ENCODE data around the gene TBX5.

Gene TBX5

DNA sequence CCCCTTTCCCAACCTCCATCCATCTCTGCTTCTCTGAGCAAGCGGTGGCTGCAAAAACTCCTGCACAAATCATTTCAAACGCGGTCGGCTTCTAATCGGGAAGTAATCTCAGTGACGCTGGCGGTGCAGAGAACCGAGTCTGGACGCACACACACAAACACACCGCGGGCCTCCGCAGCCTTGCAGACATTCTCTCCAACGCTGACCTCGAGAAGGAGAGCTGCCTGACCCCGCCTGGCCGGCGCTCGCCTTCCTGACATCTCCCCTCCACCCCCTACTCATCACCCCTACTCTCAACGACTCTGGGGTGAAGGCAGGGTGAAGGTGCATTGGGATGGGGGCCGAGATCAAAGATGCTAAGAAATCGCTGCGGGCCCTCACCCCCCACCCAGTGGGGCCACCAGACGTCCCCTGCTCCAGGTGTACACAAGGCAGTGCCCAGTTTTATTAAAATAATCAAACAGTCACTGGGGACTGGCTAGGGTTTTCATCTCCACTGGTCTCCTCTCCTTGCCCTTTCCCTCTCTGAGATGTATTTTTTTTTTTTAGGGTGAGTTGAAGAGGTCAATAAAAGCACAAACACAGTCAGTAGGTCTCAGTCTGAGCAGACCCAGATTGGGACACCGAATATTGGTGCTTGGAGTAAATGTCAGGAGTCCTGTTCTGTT is 506 bp upstream of the TBX5 start:
- TF ChIP-seq GATA1 (IDR thresholded peaks at IDR 0.05; ENCODE audit: low read depth, low read length), result no peak
- TF ChIP-seq POLR2A (IDR thresholded peaks at IDR 0.05; ENCODE audit: low read length), result no peak
- DNase-seq, result no peak

DNA sequence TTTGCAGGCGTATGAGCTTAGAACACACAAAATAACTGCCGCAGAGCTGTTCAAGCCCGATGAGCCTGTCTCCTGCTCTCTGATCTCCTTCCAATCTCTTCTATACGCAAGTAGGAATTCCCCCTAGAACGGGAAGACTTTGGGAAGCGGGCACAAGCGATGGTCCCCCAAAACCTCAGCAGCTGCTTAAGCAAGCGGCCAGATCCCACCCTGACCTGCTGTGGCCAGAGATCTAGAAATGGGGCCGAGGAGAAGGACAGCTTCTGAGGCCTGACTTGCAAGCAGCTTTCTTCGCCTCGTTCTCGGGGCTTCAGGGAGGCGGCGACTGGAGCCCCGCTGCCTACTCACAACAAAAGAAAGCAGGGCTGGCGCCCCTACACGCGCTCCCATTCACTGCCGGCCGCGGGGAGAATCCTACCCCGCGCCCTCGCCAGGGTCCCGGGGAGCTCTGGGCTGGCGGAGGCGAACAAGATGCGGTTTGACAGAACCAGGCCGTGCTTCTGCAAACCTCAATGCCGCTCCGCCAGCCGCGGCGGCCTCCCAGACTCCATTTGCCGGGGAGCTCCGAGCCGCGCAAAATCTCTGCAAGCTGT is 922 bp downstream of the TBX5 start:
- no peak for DNase-seq
- TF ChIP-seq POLR2A (IDR thresholded peaks at IDR 0.05; ENCODE audit: low read length), result no peak

DNA sequence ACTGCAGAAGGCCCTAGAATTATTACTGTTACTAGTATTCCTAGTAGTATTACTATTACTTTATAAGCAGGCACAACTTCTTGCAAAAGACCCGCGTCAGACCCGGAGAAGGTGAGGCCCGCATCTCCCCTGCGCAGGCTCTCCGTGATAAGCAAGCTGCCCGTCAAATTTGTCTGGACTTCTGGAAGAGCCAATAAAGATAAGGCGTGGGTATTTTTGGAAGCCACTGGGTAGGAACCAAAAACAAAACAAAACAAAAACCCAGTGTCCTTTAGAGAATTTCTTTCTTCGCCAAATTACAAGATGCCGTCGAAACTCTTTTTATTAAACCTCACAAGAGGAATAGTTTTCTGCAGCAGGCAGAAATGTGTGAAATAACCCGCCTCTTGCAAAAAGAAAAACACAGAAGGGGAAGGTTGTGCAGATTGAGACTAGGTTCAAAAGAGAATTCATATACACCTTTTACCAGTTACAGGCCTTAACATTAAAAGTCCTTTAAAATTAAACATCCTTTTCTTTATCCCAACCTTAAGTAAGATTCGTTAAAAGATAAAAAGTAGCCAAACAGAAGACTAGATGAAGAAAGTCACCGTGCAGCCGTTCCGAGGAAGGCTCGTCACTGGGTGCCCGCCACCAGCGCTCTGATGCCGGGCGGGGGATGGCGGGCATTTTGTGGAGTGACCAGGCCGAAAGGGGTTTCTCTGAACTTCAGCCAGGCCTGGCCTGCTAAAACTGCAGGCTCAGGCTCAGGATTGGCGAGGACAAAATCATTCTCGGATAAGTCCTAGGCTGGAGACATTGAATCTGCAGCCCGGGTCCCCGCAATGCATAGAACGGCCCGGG is 1.6 kb downstream of the TBX5 start:
- TF ChIP-seq GATA1 (IDR thresholded peaks at IDR 0.05; ENCODE audit: low read depth, low read length) (no peak), POLR2A (IDR thresholded peaks at IDR 0.05; ENCODE audit: low read length) (no peak)
- DNase-seq, result no peak

DNA sequence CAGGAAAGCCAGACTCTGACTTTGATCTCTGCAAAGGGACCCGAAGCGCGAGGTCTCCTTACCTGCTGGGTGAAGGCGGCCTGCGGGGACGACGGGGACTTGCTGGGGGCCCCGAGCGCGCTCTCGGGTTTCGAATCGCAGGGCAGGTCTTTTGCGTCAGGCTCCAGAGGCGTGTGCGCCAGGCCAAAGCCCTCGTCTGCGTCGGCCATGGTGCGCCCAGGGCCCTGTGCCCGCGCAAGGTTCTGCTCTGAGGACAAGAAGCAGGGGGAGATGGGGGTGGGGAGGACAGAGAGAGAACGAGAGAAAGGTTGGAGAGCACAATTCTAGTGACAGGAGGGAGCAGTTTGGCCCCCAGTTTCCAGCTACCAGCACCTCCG is 2.3 kb downstream of the TBX5 start:
- TF ChIP-seq POLR2A (IDR thresholded peaks at IDR 0.05; ENCODE audit: low read length) (no peak), GATA1 (IDR thresholded peaks at IDR 0.05; ENCODE audit: low read depth, low read length) (no peak)
- DNase-seq, result no peak

DNA sequence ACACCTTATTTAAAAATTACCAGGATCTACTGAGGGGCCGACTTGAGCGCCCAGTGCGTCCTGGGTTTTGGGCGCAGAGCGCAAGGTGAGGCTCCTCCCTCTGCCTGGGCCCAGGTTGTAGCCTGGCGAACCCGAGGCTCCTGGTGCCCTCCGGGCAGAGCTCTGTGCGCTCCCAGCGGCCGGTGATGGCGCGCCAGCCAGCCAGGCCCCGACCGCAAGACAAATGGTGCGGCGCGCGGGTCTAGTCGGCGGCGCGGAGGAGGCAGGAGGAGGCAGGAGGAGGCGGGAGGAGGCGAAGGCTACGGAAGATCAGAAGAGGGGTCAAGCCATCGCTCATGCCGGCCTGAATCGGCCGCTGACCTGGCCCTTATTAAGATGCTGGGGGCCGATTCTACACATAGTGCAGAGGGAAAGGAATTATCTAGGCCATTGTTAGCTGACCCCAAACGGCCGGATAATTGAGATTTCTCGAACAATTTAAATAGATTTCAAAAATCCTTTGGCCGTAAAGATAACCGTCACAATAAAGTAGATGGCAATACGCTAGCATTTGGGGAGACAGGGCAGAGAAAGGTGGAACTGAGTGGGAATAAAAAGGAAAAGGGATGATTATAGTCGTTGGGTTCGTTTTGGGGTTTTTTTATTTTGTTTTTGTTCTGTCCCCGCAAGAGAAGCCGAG is 2.8 kb downstream of the TBX5 start:
- no peak for TF ChIP-seq POLR2A (IDR thresholded peaks at IDR 0.05; ENCODE audit: low read length)
- TF ChIP-seq GATA1 (IDR thresholded peaks at IDR 0.05; ENCODE audit: low read depth, low read length), result no peak
- no peak for DNase-seq

DNA sequence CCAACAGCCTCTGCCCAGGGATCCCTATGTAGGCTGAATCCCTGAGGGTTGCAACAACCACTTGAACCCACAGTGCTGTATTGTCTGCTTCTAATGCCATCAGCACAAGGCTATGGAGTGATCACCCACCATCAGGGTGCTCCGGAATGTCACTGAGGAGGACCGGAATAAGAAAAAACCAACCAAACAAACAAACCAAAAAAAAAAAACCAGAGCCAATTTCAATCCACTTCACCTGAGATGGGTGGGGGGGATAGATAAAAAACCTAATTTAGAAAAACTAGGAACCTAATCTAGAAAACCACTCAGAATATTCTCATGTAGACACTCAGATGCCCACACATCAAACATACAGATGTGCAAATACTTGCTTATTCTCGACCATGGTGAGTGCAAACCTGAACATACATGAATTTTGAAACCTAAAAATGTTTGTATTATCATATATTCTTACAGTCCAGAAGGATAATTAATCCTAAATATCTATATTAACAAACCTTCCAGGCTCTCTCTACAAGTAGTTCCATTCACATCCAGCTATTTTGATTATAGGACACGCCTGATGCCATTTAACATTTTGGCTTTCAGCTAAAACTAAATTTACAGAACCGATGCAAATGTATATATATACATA is 3.7 kb downstream of the TBX5 start:
- no peak for TF ChIP-seq GATA1 (IDR thresholded peaks at IDR 0.05; ENCODE audit: low read depth, low read length)
- TF ChIP-seq POLR2A (IDR thresholded peaks at IDR 0.05; ENCODE audit: low read length), result no peak

DNA sequence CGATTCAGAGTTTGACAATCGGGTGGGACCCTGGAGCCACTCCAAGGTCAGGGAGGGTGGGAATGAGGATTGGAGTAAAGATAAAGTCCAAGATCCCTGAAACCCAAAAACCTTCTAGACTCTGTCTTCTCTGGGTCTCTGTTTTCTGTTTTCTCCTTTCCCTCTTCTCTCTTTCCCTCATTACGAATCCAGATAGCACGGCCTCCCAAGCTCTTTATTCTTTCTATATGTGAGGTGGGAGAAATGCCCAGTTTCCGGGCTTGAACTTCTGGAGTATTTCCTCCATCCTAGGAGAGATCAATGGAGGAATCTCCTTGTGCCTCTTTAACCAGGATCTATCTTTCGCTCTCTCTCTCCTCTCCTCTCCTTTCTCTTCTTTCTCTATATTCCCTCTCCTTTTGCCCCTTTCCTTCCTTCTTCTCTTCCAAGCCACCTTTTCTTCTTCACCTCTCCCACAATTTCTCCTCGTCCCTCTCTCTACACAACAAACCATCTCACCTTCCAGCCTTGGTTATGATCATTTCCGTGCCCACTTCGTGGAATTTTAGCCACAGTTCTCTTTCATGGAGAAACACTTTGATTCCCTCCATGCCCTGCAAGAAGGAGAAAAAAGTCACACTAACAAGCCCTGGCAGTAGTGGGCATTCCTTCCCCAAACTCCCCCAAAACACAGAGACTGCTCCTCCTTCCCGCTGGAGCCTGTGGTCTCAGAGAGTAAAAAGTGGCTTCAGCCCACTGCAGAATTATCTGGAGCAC is 4.4 kb downstream of the TBX5 start:
- no peak for TF ChIP-seq POLR2A (IDR thresholded peaks at IDR 0.05; ENCODE audit: low read length)
- TF ChIP-seq GATA1 (IDR thresholded peaks at IDR 0.05; ENCODE audit: low read depth, low read length), result no peak
- DNase-seq, result no peak

More for the DNA sequence above, 3.7 kb downstream of the TBX5 start:
- no peak for DNase-seq

DNA sequence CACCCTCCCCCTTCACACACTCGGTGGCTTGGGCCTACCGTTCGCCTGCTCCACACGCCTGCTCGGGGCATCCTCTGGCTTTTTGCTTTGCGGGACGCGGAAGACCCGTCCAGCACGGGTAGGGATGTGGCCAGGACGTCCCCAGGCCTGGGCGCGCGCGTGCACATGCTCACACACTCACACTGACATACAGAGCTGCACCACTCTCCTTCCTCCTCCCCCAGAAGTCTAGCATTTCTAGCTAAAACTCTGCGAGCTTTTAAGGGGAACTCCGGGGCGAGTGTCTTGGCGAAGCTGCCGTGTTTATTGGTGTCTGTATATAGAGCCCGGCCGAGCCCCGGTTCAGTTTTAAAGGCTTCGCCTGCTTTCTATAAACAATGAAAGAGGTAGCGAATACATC is 5.0 kb downstream of the TBX5 start:
- TF ChIP-seq POLR2A (IDR thresholded peaks at IDR 0.05; ENCODE audit: low read length) (no peak), GATA1 (IDR thresholded peaks at IDR 0.05; ENCODE audit: low read depth, low read length) (no peak)
- DNase-seq, result no peak

DNA sequence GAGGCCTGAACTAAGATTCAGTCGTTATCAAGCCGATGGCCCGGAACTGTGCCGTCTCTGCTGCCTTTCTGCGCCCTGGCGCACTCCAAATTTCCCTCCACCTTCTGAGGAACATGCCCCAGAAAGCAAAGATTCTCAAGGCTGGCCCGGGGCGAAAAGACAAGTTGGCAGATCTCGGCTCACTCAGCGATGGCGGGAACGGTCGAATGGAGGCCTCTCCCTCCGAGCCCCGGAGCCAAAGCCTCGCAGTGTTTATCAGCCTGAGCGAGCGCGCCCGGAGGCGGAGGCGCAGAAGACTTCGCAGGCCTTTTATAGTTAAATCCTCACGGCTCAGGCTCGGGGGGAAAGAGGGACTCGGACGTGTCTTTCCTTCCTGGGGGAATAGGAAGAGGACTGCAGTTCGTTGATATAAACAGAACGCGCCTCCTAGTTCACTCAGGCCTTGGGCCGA is 5.6 kb downstream of the TBX5 start:
- TF ChIP-seq POLR2A (IDR thresholded peaks at IDR 0.05; ENCODE audit: low read length) (no peak), GATA1 (IDR thresholded peaks at IDR 0.05; ENCODE audit: low read depth, low read length) (no peak)
- no peak for DNase-seq

DNA sequence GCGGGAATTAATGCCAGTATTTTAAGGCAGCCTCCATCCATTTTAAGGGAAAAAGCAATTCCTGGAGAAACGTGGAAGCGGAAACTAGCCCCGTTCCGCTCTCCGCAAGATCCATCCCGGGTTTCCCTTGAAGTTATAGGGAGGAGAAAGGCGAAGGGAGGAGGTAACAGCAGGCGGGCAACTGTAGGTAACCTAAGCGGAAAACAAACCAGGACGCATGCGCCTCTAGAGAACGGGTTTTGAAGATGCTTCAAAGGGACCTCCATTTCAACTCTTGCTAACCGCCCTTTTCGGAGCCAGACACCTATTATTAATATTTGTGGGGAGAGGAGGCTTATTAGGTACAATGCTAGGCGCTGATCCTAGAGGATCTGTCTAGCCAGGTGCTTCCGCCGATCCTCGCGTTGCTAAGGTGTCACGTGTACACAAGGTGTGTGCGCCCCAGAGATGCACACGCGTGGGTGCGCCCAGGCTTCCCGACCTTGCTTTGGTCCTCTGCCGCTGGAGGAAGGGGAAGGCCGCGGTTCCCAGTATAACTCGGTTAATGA is 6.2 kb downstream of the TBX5 start:
- TF ChIP-seq GATA1 (IDR thresholded peaks at IDR 0.05; ENCODE audit: low read depth, low read length) (no peak), POLR2A (IDR thresholded peaks at IDR 0.05; ENCODE audit: low read length) (no peak)
- no peak for DNase-seq

DNA sequence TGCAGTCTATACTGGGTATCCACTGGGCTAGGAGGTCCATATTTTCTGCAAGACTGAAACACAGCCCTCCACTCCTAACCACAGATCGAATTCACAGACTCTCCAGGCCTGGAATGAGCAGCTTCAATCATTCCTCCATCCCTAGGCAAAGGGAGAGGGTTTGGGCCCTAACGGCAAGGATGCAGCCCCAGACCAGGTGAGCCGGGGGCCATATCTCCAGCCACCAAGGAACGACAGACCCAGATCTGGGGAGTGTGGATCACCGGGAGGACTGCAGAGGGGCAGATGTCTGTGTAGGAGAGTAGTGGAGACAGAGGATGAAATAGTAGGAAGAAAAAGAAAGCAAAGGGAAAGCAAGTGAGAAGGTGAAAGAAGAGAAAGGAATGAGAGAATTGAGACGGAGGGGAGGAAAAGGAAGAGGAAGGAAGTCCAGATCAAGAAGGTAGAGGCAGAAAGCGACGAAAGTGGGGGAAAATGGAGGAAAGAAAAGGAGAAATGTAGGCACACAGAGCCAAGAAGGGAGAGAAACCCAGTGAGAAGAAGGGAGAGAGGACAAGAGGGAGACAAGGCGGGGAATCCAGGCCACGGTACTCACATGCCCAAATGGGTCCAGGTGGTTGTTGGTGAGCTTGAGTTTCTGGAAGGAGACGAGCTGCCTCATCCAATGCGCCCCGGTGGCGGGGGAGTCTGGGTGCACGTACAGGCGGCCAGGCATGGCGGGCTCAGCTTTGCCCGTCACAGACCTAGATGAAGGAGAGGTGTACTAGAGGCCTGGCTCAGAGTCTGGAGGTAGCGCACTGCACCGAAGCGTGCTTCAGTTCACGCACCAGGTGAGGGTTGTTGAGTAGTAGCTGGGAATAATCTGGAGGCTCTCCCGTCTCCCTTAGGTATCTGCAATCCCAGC is 7.7 kb downstream of the TBX5 start:
- TF ChIP-seq POLR2A (IDR thresholded peaks at IDR 0.05; ENCODE audit: low read length), result no peak
- no peak for TF ChIP-seq GATA1 (IDR thresholded peaks at IDR 0.05; ENCODE audit: low read depth, low read length)
- DNase-seq, result no peak

Measured in erythroblast (primary cell).